Measurements from ENCODE around the gene PROCR.
"Not testable (repeated sequence)": the region's sequence is repeated elsewhere in the genome, so short reads cannot be mapped to it uniquely, and the experiment has no call there.

Gene PROCR

DNA sequence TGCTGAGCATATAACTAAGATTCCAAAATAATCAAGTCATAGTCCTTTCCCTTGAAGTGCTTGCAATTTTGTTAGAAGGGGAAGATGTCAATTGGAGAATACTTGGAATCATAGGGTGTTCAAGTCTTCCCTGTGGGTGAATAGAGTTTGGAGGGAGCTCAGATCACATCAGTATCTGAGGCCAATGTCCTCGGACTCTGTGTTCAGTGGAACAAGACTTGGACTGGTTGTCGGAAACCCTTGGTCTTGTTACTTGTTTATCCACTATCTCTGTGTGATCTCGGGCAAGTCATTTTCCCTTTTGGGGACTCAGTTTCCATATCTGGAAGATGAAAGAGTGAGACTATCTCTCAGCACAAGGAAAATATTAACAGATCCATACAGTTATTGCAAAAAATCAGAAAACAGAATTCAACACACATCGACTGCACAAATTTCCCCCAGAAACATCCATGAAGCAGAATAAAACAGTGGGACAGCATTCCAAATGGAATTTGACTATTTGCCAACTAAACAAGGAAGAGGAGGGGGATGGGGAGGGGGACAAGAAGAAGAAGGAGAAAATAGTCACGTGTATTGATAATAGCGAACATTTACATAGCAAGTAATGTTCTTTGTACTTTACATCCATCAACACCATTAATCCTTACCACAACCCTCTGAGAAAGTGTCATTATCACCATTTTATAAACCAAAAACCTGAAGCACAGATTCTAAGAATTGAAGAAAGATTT, 20.9 kb upstream of the PROCR start:
- no peaks in the 10 kb centered on the region for H3K9me3 ChIP-seq
- no peak overlapping the region for H3K27ac ChIP-seq
- TF ChIP-seq, protein P1, sequence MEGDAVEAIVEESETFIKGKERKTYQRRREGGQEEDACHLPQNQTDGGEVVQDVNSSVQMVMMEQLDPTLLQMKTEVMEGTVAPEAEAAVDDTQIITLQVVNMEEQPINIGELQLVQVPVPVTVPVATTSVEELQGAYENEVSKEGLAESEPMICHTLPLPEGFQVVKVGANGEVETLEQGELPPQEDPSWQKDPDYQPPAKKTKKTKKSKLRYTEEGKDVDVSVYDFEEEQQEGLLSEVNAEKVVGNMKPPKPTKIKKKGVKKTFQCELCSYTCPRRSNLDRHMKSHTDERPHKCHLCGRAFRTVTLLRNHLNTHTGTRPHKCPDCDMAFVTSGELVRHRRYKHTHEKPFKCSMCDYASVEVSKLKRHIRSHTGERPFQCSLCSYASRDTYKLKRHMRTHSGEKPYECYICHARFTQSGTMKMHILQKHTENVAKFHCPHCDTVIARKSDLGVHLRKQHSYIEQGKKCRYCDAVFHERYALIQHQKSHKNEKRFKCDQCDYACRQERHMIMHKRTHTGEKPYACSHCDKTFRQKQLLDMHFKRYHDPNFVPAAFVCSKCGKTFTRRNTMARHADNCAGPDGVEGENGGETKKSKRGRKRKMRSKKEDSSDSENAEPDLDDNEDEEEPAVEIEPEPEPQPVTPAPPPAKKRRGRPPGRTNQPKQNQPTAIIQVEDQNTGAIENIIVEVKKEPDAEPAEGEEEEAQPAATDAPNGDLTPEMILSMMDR (IDR thresholded peaks at IDR 0.05), result no peak
- peaks cover 0 to 17% (median 11%) of the 10 kb centered on the region in 4 donors for H3K4me1 ChIP-seq
- no peaks in the 10 kb centered on the region for H3K27me3 ChIP-seq
- H3K36me3 ChIP-seq, result no peaks in the 10 kb centered on the region
- no peak for DNase-seq
- H3K4me3 ChIP-seq, result no peak overlapping the region
- intact Hi-C loops (cut with DNase I; ENCODE audit: low total_unique reads), result no loop called here

DNA sequence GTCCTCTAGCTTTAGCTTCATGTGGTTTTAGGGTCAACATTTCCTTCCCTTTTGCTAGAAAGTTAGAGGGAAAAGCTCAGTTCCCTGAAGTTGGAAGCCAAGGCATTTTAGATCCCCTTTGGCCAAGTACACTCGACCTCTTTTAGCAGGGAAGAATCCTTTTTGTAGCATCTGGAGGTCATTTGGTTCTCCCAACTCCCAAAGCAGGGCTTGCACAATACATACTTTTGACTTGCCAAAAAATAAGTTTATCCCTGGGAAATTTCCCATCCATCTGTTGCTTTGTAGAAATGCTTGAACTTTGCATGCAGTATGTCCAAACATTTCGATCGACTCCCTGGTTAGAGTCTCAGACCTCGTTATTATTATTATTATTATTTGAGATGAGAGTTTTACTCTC, 20.1 kb upstream of the PROCR start:
- peaks cover 0 to 10% (median 6%) of the 10 kb centered on the region in 4 donors for H3K4me1 ChIP-seq
- no peaks in the 10 kb centered on the region for H3K36me3 ChIP-seq
- TF ChIP-seq, protein P1 (IDR thresholded peaks at IDR 0.05), result no peak
- H3K27me3 ChIP-seq, result no peaks in the 10 kb centered on the region
- no peak overlapping the region for H3K27ac ChIP-seq
- DNase-seq, result no peak
- no peak overlapping the region for H3K4me3 ChIP-seq
- intact Hi-C loops (cut with DNase I; ENCODE audit: low total_unique reads), result no loop called here
- H3K9me3 ChIP-seq, result no peaks in the 10 kb centered on the region

DNA sequence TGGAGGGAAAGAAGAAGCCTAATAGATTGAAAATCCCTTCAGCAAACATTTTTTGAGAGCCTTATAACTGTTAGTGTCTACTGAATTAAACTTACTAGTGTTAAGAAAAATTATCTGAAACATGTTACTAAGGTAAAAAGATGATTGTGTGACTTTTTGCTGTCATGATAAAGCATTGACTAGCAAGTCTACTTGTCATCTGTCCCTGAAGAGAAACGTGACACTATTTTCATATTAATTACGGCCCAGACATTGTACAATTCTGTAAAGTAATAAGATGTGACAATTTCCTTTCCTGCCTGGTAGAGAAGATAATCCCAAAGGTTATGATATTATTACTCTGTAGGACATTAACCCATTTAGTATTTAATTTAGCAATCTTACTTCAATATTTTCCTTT, 15.9 kb upstream of the PROCR start:
- DNase-seq, result no peak
- Histone ChIP-seq H3K4me1 (no peaks in the 10 kb centered on the region), H3K9me3 (no peaks in the 10 kb centered on the region), H3K27me3 (no peaks in the 10 kb centered on the region), H3K36me3 (no peaks in the 10 kb centered on the region), H3K27ac (no peak overlapping the region), H3K4me3 (no peak overlapping the region)
- intact Hi-C loops (cut with DNase I; ENCODE audit: low total_unique reads), result no loop called here
- TF ChIP-seq, protein P1 (IDR thresholded peaks at IDR 0.05), result no peak

DNA sequence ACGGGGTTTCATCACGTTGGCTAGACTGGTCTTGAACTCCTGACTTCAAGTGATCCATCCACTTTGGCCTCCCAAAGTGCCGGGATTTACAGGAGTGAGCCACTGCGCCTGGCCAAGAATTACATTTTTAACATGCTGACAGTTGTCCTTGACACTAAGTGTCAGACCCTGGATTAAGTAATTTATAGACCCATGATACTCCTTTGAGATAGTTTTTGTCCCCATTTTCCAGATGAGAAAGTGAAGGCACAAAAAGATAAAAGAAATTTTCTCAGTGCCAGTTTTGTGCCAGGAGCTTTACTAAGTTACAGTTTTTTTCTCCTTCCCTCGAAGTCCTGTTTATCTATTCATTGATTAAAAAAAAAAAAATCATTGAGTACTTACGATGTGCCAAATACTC, 14.9 kb upstream of the PROCR start:
- Histone ChIP-seq H3K36me3 (no peaks in the 10 kb centered on the region), H3K27me3 (no peaks in the 10 kb centered on the region), H3K4me3 (no peak overlapping the region), H3K9me3 (no peaks in the 10 kb centered on the region), H3K4me1 (no peaks in the 10 kb centered on the region), H3K27ac (no peak overlapping the region)
- no peak for DNase-seq
- TF ChIP-seq, protein P1 (IDR thresholded peaks at IDR 0.05), result no peak
- intact Hi-C loops (cut with DNase I; ENCODE audit: low total_unique reads), result no loop called here

DNA sequence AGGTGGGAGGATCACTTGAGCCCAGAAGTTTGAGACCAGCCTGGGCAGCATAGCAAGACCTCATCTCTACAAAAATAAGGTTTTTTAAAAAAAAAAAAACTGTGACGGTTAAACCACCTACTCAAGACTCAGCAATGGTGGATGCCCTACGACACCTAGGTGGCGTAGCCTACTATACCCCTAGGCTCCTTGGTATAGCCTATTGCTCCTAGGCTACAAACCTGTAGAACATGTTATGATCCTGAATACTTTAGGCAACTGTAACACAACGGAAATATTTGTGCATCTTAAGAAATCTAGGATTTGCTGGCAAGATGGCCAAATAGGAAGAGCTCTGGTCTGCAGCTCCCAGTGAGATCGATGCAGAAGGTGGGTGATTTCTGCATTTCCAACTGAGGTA, 11.5 kb upstream of the PROCR start:
- H3K36me3 ChIP-seq; intact Hi-C loops (cut with DNase I; ENCODE audit: low total_unique reads); H3K27me3 ChIP-seq; DNase-seq; H3K4me3 ChIP-seq; H3K4me1 ChIP-seq; H3K9me3 ChIP-seq; H3K27ac ChIP-seq: not testable (repeated sequence)

DNA sequence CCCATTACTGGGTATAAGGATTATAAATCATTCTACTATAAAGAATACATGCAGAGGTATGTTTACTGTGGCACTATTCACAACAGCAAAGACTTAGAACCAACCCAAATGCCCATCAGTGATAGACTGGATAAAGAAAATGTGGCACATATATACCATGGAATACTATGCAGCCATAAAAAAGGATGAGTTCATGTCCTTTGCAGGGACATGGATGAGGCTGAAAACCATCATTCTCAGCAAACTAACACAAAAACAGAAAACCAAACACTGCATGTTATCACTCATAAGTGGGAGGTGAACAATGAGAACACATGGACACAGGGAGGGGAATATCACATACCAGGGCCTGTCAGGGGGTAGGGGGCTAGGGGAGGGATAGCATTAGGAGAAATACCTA, 7.3 kb upstream of the PROCR start:
- H3K9me3 ChIP-seq; DNase-seq; H3K27me3 ChIP-seq; H3K4me1 ChIP-seq; H3K36me3 ChIP-seq; intact Hi-C loops (cut with DNase I; ENCODE audit: low total_unique reads); H3K4me3 ChIP-seq; H3K27ac ChIP-seq: not testable (repeated sequence)

All from tibial artery (tissue), 4 donors.